HCT116 (cell line): Measurements from ENCODE around the gene CACNB2. TPM values are rescaled to one million over a fixed set of nuclear protein-coding genes. Genes with fewer than 3 reads are reported as not detected.

Experiments used
- ATAC-seq: fragments of 200-7000 bp; cut with Tn5 transposase; 2 replicates; pipeline ENCODE4 v1.9.1; 2020; ENCODE audit warnings: mild to moderate bottlenecking, moderate library complexity
- BruUV-seq: library from RNA; stranded (reverse); fragments of 400-500 nt; replicated peaks from 2 replicates; lab custom pipeline; 2021; lab: Mats Ljungman, UMichigan
- CTCF ChIA-PET: fragments of 300-600 bp; sonication (Branson Sonifier 250); formaldehyde crosslinking; loops from one replicate; lab custom pipeline; 2021; ENCODE audit warnings: antibody characterized with exemption; lab: Charles Lee
- POLR2A ChIA-PET: fragments of 300-600, 350-600 bp; sonication (Branson Sonifier 250); formaldehyde crosslinking; loops from one replicate; lab custom pipeline; 2021; ENCODE audit warnings: antibody characterized with exemption; lab: Charles Lee
- RAD21 ChIA-PET, 2 experiments: fragments of 300-600 bp; sonication (Branson Sonifier 250); formaldehyde crosslinking; loops; one replicate each; lab custom pipeline; 2023; ENCODE audit warnings: low total read pairs in 2 of 2; ENCODE audit not compliant: uncharacterized antibody in 2 of 2, unreplicated experiment in 2 of 2, low non-redundant PET in 1 of 2; lab: Charles Lee
- DNase-seq: peaks from one replicate; pipeline ENCODE4 v3.0.0-alpha.2; 2010; ENCODE audit warnings: low read depth, low spot score
- H2AFZ ChIP-seq: fragments of 200-600 bp; shearing (Covaris generic), sonication (generic); 2 replicates; pipeline ENCODE4 v1.6.1; 2017; ENCODE audit warnings: low read depth, mixed run types, mixed read lengths, antibody characterized with exemption, low read length; ENCODE audit not compliant: poor library complexity, severe bottlenecking
- H3K27ac ChIP-seq: 2 replicates; pipeline ENCODE4 v1.5.1; 2012; ENCODE audit warnings: low read depth, low read length
- H3K27me3 ChIP-seq: fragments of 200-600 bp; sonication (generic); 2 replicates; pipeline ENCODE4 v1.6.1; 2016; ENCODE audit warnings: mixed run types, low read length, mixed read lengths; ENCODE audit not compliant: insufficient read depth
- H3K36me3 ChIP-seq, 2 experiments: fragments of 200-500 bp in 1 of 2; fragments of 200-600 bp in 1 of 2; sonication (Bioruptor generic) in 1 of 2; sonication (generic) in 1 of 2; 2 replicates each; pipeline versions ENCODE4 v1.5.1 to v1.6.1; 2014 to 2016; ENCODE audit warnings: low read length in 2 of 2, inconsistent platforms in 1 of 2, mixed read lengths in 1 of 2, mixed run types in 1 of 2; ENCODE audit not compliant: insufficient read depth in 2 of 2, control insufficient read depth in 1 of 2
- H3K4me1 ChIP-seq, 2 experiments: fragments of 200-600 bp in 1 of 2; sonication (generic) in 1 of 2; 2 replicates each; pipeline versions ENCODE4 v1.5.1 to v1.6.1; 2012 to 2017; ENCODE audit warnings: low read length in 2 of 2, inconsistent platforms in 1 of 2, mild to moderate bottlenecking in 1 of 2, mixed read lengths in 1 of 2, mixed run types in 1 of 2, moderate library complexity in 1 of 2; ENCODE audit not compliant: insufficient read depth in 2 of 2, control insufficient read depth in 1 of 2
- H3K4me2 ChIP-seq: fragments of 200-600 bp; sonication (generic); 2 replicates; pipeline ENCODE4 v1.6.1; 2017; ENCODE audit warnings: mixed run types, low read length, mixed read lengths
- H3K4me3 ChIP-seq, 2 experiments: fragments of 200-600 bp in 1 of 2; sonication (generic) in 1 of 2; replicated peaks in 1 of 2; 2 replicates each; pipeline ENCODE4 v1.5.1; 2011 to 2016; ENCODE audit warnings: low read length in 2 of 2, control low read depth in 1 of 2, low read depth in 1 of 2, mild to moderate bottlenecking in 1 of 2, mixed read lengths in 1 of 2, mixed run types in 1 of 2
- H3K79me2 ChIP-seq: fragments of 200-600 bp; sonication (generic); 2 replicates; pipeline ENCODE4 v1.6.1; 2017; ENCODE audit warnings: mild to moderate bottlenecking, mixed run types, low read length, moderate library complexity, mixed read lengths; ENCODE audit not compliant: insufficient read depth
- H3K9ac ChIP-seq: fragments of 200-600 bp; sonication (generic); 2 replicates; pipeline ENCODE4 v1.6.1; 2016; ENCODE audit warnings: low read length, mixed read lengths
- H3K9me2 ChIP-seq: fragments of 200-600 bp; sonication (generic), shearing (Covaris generic); 2 replicates; pipeline ENCODE4 v1.6.1; 2017; ENCODE audit warnings: mixed run types, mild to moderate bottlenecking, moderate library complexity; ENCODE audit not compliant: insufficient read depth
- H3K9me3 ChIP-seq, 2 experiments: fragments of 200-500 bp in 1 of 2; fragments of 200-600 bp in 1 of 2; sonication (Bioruptor generic) in 1 of 2; sonication (generic) in 1 of 2; 2 replicates each; pipeline ENCODE4 v1.6.1; 2014 to 2017; ENCODE audit warnings: low read length in 2 of 2, mixed read lengths in 2 of 2, inconsistent platforms in 1 of 2, low read depth in 1 of 2, mild to moderate bottlenecking in 1 of 2, mixed run types in 1 of 2, moderate library complexity in 1 of 2; ENCODE audit not compliant: control insufficient read depth in 1 of 2, insufficient read depth in 1 of 2
- H4K20me1 ChIP-seq: fragments of 200-600 bp; sonication (generic), shearing (Covaris generic); 2 replicates; pipeline ENCODE4 v1.6.1; 2017; ENCODE audit warnings: mixed run types, mild to moderate bottlenecking, moderate library complexity; ENCODE audit not compliant: insufficient read depth
- CTCF ChIP-seq, 3 experiments: fragments of 200-600 bp in 1 of 3; sonication (generic) in 1 of 3; IDR thresholded peaks in 2 of 3; conservative IDR thresholded peaks in 1 of 3; 2 replicates each; pipeline ENCODE4 v1.5.1; 2012 to 2017; ENCODE audit warnings: low read depth in 2 of 3, low read length in 2 of 3, antibody characterized with exemption in 1 of 3, borderline replicate concordance in 1 of 3, control low read depth in 1 of 3, mild to moderate bottlenecking in 1 of 3, mixed read lengths in 1 of 3, mixed run types in 1 of 3, moderate library complexity in 1 of 3; ENCODE audit not compliant: insufficient read depth in 1 of 3
- EZH2 ChIP-seq: fragments of 200-600 bp; sonication (generic); IDR thresholded peaks from 2 replicates; pipeline ENCODE4 v1.6.1; 2017; ENCODE audit warnings: antibody characterized with exemption, mixed run types
- EZH2phosphoT487 ChIP-seq: fragments of 200-600 bp; IDR thresholded peaks from 2 replicates; pipeline ENCODE4 v1.6.1; 2018; ENCODE audit warnings: antibody characterized with exemption, borderline replicate concordance
- JUND ChIP-seq: IDR thresholded peaks from 2 replicates; pipeline ENCODE4 v1.6.1; 2012
- MAX ChIP-seq: IDR thresholded peaks from 2 replicates; pipeline ENCODE4 v1.6.1; 2012
- RAD21 ChIP-seq: IDR thresholded peaks from 2 replicates; pipeline ENCODE4 v1.6.1; 2012; ENCODE audit warnings: low read depth, mild to moderate bottlenecking
- SP1 ChIP-seq: IDR thresholded peaks from 2 replicates; pipeline ENCODE4 v1.6.1; 2012; ENCODE audit warnings: low read depth
- TCF7L2 ChIP-seq: IDR thresholded peaks from 2 replicates; pipeline ENCODE4 v1.7.0; 2011; ENCODE audit warnings: borderline replicate concordance, inconsistent platforms; ENCODE audit not compliant: insufficient read depth, insufficient read length; ENCODE audit errors: extremely low read depth
- YY1 ChIP-seq: IDR thresholded peaks from 2 replicates; pipeline ENCODE4 v1.6.1; 2011; ENCODE audit warnings: low read length, low read depth, moderate library complexity, mild to moderate bottlenecking; ENCODE audit not compliant: insufficient replicate concordance; ENCODE audit errors: extremely low read depth
- ZFX ChIP-seq: fragments of 450-650 bp; IDR thresholded peaks from 2 replicates; pipeline ENCODE4 v1.6.1; 2017
- ZNF274 ChIP-seq: fragments of 200-500 bp; sonication (Bioruptor generic); IDR thresholded peaks from 2 replicates; pipeline ENCODE4 v1.6.1; 2014; ENCODE audit warnings: mild to moderate bottlenecking, low read depth, low read length, inconsistent platforms
- intact Hi-C: fragments of 100-400 bp; cut with micrococcal nuclease; formaldehyde crosslinking; loops from 2 replicates; pipeline ENCODE4 v1.10.0; 2022
- total RNA-seq: library from RNA; stranded (reverse); gene quantifications from one replicate; pipeline ENCODE4 v1.2.1, GENCODE V29; 2021; ENCODE audit not compliant: unreplicated experiment

The CACNB2 gene
- total RNA-seq, 1 experiment from 2014 or later, result 0.71 TPM

- Histone ChIP-seq H3K4me3 (no peak overlapping the region), H3K9ac (no peak overlapping the region), H3K9me3 (no peaks in the 10 kb centered on the region), H2AFZ (no peak overlapping the region), H3K9me2 (no peaks in the 10 kb centered on the region), H3K4me1 (no peaks in the 10 kb centered on the region), H3K4me2 (no peak overlapping the region), H3K36me3 (no peaks in the 10 kb centered on the region), H3K27me3 (peaks cover 9% of the 10 kb centered on the region; the same call in 1 of the 2 replicates), H4K20me1 (no peaks in the 10 kb centered on the region), H3K79me2 (no peaks in the 10 kb centered on the region), H3K27ac (no peak overlapping the region)
- peak; percentile 65 for ATAC-seq
- TF ChIP-seq CTCF (IDR thresholded peaks at IDR 0.05 in 2 of 3, conservative IDR thresholded peaks at IDR 0.05 in 1 of 3; ENCODE audit: borderline replicate concordance in 1 of 3, insufficient read depth in 1 of 3, low read depth in 2 of 3, low read length in 2 of 3) (peak; percentile 59 to 71 (median 70); a peak in 5 of 6 replicates), RAD21 (peak; percentile 70), MAX (no peak)
- ChIA-PET POLR2A (no interaction called here), RAD21 (interaction anchor here in 1 of 2 experiments (0.6 to 0.7 kb wide), 2 partner anchors 35 to 390 kb away, joined by 3 read pairs; no protein-coding TSS in a partner anchor), CTCF (interaction anchor here (0.9 kb wide), 1 partner anchor 392 kb away, joined by 3 read pairs; no protein-coding TSS in a partner anchor)
- DNase-seq, result peak; percentile 34
- intact Hi-C loops, result loop anchor here (1.0 to 2.0 kb wide), 3 partner anchors 392 to 632 kb away; no protein-coding TSS in a partner anchor
- no TSS peak for BruUV-seq
Observed at GRCh38 chr10:18238870-18239485, 98.8 kb downstream of the CACNB2 start.

GRCh38 chr10:18240185-18240882, 100.1 kb downstream of the CACNB2 start:
- Histone ChIP-seq H3K79me2 (no peaks in the 10 kb centered on the region), H3K27me3 (peaks cover 9% of the 10 kb centered on the region; the same call in 1 of the 2 replicates), H3K36me3 (no peaks in the 10 kb centered on the region), H3K9me3 (no peaks in the 10 kb centered on the region), H4K20me1 (no peaks in the 10 kb centered on the region), H3K9me2 (no peaks in the 10 kb centered on the region), H3K27ac (no peak overlapping the region), H2AFZ (no peak overlapping the region), H3K4me2 (no peak overlapping the region), H3K4me1 (no peaks in the 10 kb centered on the region), H3K9ac (no peak overlapping the region), H3K4me3 (no peak overlapping the region)
- BruUV-seq, result no TSS peak
- ChIA-PET RAD21 (no interaction called here), CTCF (no interaction called here), POLR2A (no interaction called here)
- ATAC-seq, result no peak
- intact Hi-C loops, result no loop called here
- no peak for DNase-seq
- TF ChIP-seq EZH2phosphoT487 (no peak), YY1 (no peak), ZFX (no peak), TCF7L2 (no peak), EZH2 (no peak), SP1 (no peak), CTCF (IDR thresholded peaks at IDR 0.05 in 2 of 3, conservative IDR thresholded peaks at IDR 0.05 in 1 of 3; ENCODE audit: borderline replicate concordance in 1 of 3, insufficient read depth in 1 of 3, low read depth in 2 of 3, low read length in 2 of 3) (no peak), JUND (no peak), ZNF274 (no peak), RAD21 (no peak)
